Measurements from ENCODE around the gene ZNF860.
A peak's percentile ranks its signal among the peaks of the same experiment; 100 is the strongest.

ZNF860 gene

GRCh38 chr3:31960793-31961431, 20.6 kb upstream of the ZNF860 start:
- H3K79me2 ChIP-seq (ENCODE audit: insufficient read depth, low read length), result peaks cover 68% of the 10 kb centered on the region
- no peaks in the 10 kb centered on the region for H3K27me3 ChIP-seq (ENCODE audit: insufficient read depth, low read length)
- H3K9ac ChIP-seq (ENCODE audit: low read length), result peak overlapping the region; percentile 83; the same call in 1 of the 2 replicates
- H3K4me2 ChIP-seq (ENCODE audit: low read length), result peak overlapping the region; percentile 83
- no peak for TF ChIP-seq CTCF (IDR thresholded peaks at IDR 0.05; ENCODE audit: low read length)
- no peak for TF ChIP-seq EZH2 (IDR thresholded peaks at IDR 0.05; ENCODE audit: borderline replicate concordance, low read length)
- H3F3A ChIP-seq (ENCODE audit: insufficient read depth, low read length), result no peaks in the 10 kb centered on the region
- peaks cover 14% of the 10 kb centered on the region for H3K36me3 ChIP-seq (ENCODE audit: insufficient read depth, low read length)
- H3K9me2 ChIP-seq (ENCODE audit: low read depth, low read length), result no peaks in the 10 kb centered on the region
- peak overlapping the region; percentile 61 for H3K4me3 ChIP-seq (ENCODE audit: low read depth, low read length, poor library complexity, severe bottlenecking)
- H3K27ac ChIP-seq (ENCODE audit: low read depth, low read length, poor library complexity, severe bottlenecking), result peak overlapping the region; percentile 96
- peaks cover 80% of the 10 kb centered on the region for H3K4me1 ChIP-seq (ENCODE audit: insufficient read depth, low read length, severe bottlenecking)
- H3K9me3 ChIP-seq (ENCODE audit: low read length), result peaks cover 3% of the 10 kb centered on the region
- no peaks in the 10 kb centered on the region for H4K20me1 ChIP-seq (ENCODE audit: insufficient read depth, low read length)
- no peak overlapping the region for H2AFZ ChIP-seq (ENCODE audit: low read length)

- no peaks in the 10 kb centered on the region for H3K27me3 ChIP-seq (ENCODE audit: insufficient read depth, low read length)
- H3K9me3 ChIP-seq (ENCODE audit: low read length), result no peaks in the 10 kb centered on the region
- peak overlapping the region; percentile 14; the same call in 1 of the 2 replicates for H3K9ac ChIP-seq (ENCODE audit: low read length)
- H3K4me1 ChIP-seq (ENCODE audit: insufficient read depth, low read length, severe bottlenecking), result peaks cover 87% of the 10 kb centered on the region
- H3F3A ChIP-seq (ENCODE audit: insufficient read depth, low read length), result no peaks in the 10 kb centered on the region
- no peaks in the 10 kb centered on the region for H4K20me1 ChIP-seq (ENCODE audit: insufficient read depth, low read length)
- H2AFZ ChIP-seq (ENCODE audit: low read length), result no peak overlapping the region
- H3K79me2 ChIP-seq (ENCODE audit: insufficient read depth, low read length), result peaks cover 74% of the 10 kb centered on the region
- peaks cover 14% of the 10 kb centered on the region; the same call in 1 of the 2 replicates for H3K36me3 ChIP-seq (ENCODE audit: insufficient read depth, low read length)
- no peak for TF ChIP-seq CTCF (IDR thresholded peaks at IDR 0.05; ENCODE audit: low read length)
- no peak for TF ChIP-seq EZH2 (IDR thresholded peaks at IDR 0.05; ENCODE audit: borderline replicate concordance, low read length)
- no peak overlapping the region for H3K4me3 ChIP-seq (ENCODE audit: low read depth, low read length, poor library complexity, severe bottlenecking)
- H3K4me2 ChIP-seq (ENCODE audit: low read length), result peak overlapping the region; percentile 32; the same call in 1 of the 2 replicates
- peak overlapping the region; percentile 96 for H3K27ac ChIP-seq (ENCODE audit: low read depth, low read length, poor library complexity, severe bottlenecking)
- H3K9me2 ChIP-seq (ENCODE audit: low read depth, low read length), result no peaks in the 10 kb centered on the region
Observed at GRCh38 chr3:31962801-31963205, 18.7 kb upstream of the ZNF860 start.

- TF ChIP-seq EZH2 (IDR thresholded peaks at IDR 0.05; ENCODE audit: borderline replicate concordance, low read length) (no peak), CTCF (IDR thresholded peaks at IDR 0.05; ENCODE audit: low read length) (no peak)
- H4K20me1 ChIP-seq (ENCODE audit: insufficient read depth, low read length), result no peaks in the 10 kb centered on the region
- no peaks in the 10 kb centered on the region for H3K9me3 ChIP-seq (ENCODE audit: low read length)
- no peaks in the 10 kb centered on the region for H3K27me3 ChIP-seq (ENCODE audit: insufficient read depth, low read length)
- peaks cover 64% of the 10 kb centered on the region for H3K79me2 ChIP-seq (ENCODE audit: insufficient read depth, low read length)
- H3F3A ChIP-seq (ENCODE audit: insufficient read depth, low read length), result peaks cover 10% of the 10 kb centered on the region
- peaks cover 14% of the 10 kb centered on the region; the same call in 1 of the 2 replicates for H3K36me3 ChIP-seq (ENCODE audit: insufficient read depth, low read length)
- H3K4me2 ChIP-seq (ENCODE audit: low read length), result peak overlapping the region; percentile 65
- peak overlapping the region; percentile 70 for H3K9ac ChIP-seq (ENCODE audit: low read length)
- peak overlapping the region; percentile 99 for H3K27ac ChIP-seq (ENCODE audit: low read depth, low read length, poor library complexity, severe bottlenecking)
- peak overlapping the region; percentile 55 for H3K4me3 ChIP-seq (ENCODE audit: low read depth, low read length, poor library complexity, severe bottlenecking)
- no peak overlapping the region for H2AFZ ChIP-seq (ENCODE audit: low read length)
- peaks cover 87% of the 10 kb centered on the region for H3K4me1 ChIP-seq (ENCODE audit: insufficient read depth, low read length, severe bottlenecking)
- no peaks in the 10 kb centered on the region for H3K9me2 ChIP-seq (ENCODE audit: low read depth, low read length)
Observed at GRCh38 chr3:31966978-31967591, 14.5 kb upstream of the ZNF860 start.

All from OCI-LY1 (cell line).